ENCODE data around the gene CAPN3.

Gene CAPN3

DNA sequence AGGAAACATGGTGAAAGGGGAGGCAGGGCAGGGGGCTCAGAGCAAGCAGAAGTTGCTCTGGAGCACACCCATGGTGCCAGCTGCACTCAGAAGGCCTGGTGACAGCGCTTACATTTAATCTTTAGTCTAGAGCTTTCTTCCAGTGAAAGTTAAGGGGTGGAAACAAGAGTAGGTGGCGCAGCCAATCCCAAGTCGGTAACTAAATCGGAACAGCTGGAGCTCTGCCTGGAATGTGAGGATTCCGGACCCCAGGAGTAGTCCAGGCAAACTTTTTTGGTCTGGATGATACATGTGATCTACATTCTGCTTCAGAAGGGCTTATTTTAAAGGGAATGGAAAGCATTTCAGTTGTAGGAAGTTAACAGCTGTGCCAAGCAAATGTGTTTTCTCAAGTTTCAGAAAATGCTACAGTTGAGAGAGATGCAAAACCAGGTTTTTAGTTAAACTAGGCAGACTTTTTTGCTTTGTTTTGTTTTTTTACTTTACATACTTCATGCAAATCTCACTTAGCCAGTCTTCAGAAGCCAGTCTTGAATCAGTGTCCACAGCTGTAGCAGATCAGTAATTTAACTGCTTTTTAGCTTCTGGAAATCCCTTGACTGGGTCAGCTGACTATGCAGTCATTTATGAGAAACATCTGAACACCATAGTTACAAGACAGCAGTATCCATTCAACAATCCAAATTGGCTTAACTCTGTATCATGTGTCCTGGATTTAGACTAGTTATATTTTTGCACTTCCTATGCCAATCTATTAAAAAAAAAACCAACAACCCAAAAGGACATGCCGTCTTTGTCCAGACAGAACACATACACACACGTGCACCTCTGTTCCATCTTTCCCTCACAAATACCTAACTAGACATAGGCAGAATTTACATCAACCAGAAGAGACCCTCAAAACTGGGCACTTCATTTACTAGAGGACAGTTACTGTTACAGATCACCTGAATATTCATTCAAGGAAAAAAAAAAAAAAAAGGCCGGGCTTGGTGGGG lies 98.4 kb downstream of the CAPN3 start:
- FAIRE-seq, result no peak

DNA sequence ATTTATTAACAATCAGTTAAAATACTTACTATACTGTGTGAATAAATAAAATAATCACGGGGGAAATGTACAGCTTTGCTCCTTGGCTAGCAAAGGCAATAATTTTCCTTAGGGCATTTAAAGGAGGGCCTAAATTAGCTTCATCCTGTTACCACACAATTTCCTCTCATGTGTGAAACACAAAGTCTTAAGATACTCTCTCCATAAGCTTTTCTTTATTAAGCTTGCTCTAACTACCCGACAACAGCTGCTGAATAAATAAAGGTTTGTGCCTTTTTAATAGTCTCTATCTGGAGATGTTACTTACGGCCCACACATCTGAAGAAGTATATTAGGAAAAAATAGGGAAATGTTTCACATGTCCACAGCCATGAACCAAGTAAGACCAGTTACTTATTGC lies 102.0 kb downstream of the CAPN3 start:
- no peak for FAIRE-seq

All from colon (tissue), 2 donors.